GM19372 (cell line): ENCODE results near the gene TVP23B.
"Not testable (repeated sequence)": the region's sequence is repeated elsewhere in the genome, so short reads cannot be mapped to it uniquely, and the experiment has no call there.

ENCODE experiments used
- ATAC-seq: cut with Tn5 transposase; IDR thresholded peaks from one replicate; pipeline ENCODE4 v1.9.1; 2021; ENCODE audit warnings: mild to moderate bottlenecking, low read depth, moderate library complexity; ENCODE audit not compliant: unreplicated experiment

The TVP23B gene

GRCh38 chr17:18780991-18781718 lies at the start of gene TVP23B:
Gene TVP23B (plus strand): TSS chr17:18781183. CDS start chr17:18781294, 111 bp downstream.
- ATAC-seq: peak; percentile 98

GRCh38 chr17:18732438-18732837 lies 48.5 kb upstream of the TVP23B start:
- not testable (repeated sequence) for ATAC-seq

- not testable (repeated sequence) for ATAC-seq
These were observed 47.6 kb upstream of the TVP23B start for GRCh38 chr17:18733350-18733749.

GRCh38 chr17:18739616-18740391 lies 41.2 kb upstream of the TVP23B start:
- not testable (repeated sequence) for ATAC-seq

- ATAC-seq: not testable (repeated sequence)
These were observed 39.8 kb upstream of the TVP23B start for GRCh38 chr17:18741228-18741627.

GRCh38 chr17:18743699-18744421 lies 37.1 kb upstream of the TVP23B start, which contains the start of gene FBXW10:
Gene FBXW10 (plus strand): TSS chr17:18744054. CDS start chr17:18744245, 191 bp downstream.
- ATAC-seq: not testable (repeated sequence)

- ATAC-seq: not testable (repeated sequence)
These were observed 36.3 kb upstream of the TVP23B start for GRCh38 chr17:18744726-18745125.

- not testable (repeated sequence) for ATAC-seq
These were observed 34.4 kb upstream of the TVP23B start for GRCh38 chr17:18746551-18746950.

- ATAC-seq: not testable (repeated sequence)
These were observed 33.5 kb upstream of the TVP23B start for GRCh38 chr17:18747501-18747900.

- not testable (repeated sequence) for ATAC-seq
These were observed 30.7 kb upstream of the TVP23B start for GRCh38 chr17:18750242-18750641.

- ATAC-seq: not testable (repeated sequence)
These were observed 27.1 kb upstream of the TVP23B start for GRCh38 chr17:18753829-18754409.

GRCh38 chr17:18755969-18756368 lies 25.0 kb upstream of the TVP23B start:
- not testable (repeated sequence) for ATAC-seq

GRCh38 chr17:18757368-18758044 lies 23.5 kb upstream of the TVP23B start:
- not testable (repeated sequence) for ATAC-seq

- not testable (repeated sequence) for ATAC-seq
These were observed 22.6 kb upstream of the TVP23B start for GRCh38 chr17:18758344-18758743.

- ATAC-seq: not testable (repeated sequence)
These were observed 20.8 kb upstream of the TVP23B start for GRCh38 chr17:18760221-18760620.

- ATAC-seq: not testable (repeated sequence)
These were observed 10.4 kb upstream of the TVP23B start for GRCh38 chr17:18770572-18770971.

GRCh38 chr17:18771066-18771465 lies 9.9 kb upstream of the TVP23B start:
- ATAC-seq: not testable (repeated sequence)

GRCh38 chr17:18772471-18772870 lies 8.5 kb upstream of the TVP23B start:
- no peak for ATAC-seq

- ATAC-seq: not testable (repeated sequence)
These were observed 822 bp downstream of the TVP23B start for GRCh38 chr17:18781805-18782204.

- not testable (repeated sequence) for ATAC-seq
These were observed 5.0 kb downstream of the TVP23B start for GRCh38 chr17:18785933-18786332.
